Stimulated activated CD4-positive, alpha-beta T cell treated with anti-CD3 and anti-CD28 coated beads, Interleukin-15, amount 100 ng/mL, for 24 hours (primary cell): ENCODE data around the gene SMURF2.
"Not testable (repeated sequence)": the region's sequence is repeated elsewhere in the genome, so short reads cannot be mapped to it uniquely, and the experiment has no call there.

Experiments used
- DNase-seq: peaks from one replicate; pipeline ENCODE4 v3.0.0-alpha.2; 2020

The SMURF2 gene

DNA sequence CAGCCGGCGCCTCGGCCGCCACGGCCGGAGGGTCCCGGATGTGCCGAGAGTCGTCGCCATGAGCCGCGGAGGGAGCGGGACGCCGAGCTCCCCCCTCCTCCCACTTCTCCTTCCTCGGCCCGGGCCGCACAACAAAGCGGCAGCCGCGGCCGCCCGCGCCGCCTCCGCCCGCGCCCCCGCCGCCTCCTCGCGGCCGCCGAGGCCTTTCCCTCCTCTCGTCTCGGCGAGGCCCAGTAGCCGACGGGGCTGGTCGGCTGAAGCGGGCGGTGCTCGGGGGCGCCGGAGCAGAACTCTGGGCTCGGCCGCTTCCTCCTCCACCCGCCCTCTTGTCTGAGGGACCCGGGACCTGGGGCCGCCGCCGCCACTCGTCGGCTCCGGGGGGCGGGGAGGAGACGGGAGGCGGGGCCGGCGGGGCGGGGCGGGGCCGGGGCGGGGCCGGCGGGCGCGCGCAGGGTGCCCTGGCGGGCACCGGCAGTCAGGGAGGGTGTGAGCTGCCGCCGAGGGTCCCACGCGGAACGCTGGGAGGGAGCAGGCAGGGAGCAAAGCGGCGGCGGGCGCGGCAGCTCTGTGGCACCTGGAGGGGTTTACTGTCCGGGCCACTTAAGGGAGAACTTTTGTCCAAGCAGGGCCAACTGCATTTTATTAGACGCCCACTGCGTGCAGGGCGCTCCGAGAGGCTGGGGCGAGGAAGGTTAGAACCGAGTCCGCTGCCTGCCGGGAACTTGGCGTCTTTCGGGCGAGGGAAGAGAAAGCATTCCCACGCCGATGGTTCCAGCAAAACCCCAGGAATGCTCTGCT is at the start of gene SMURF2:
SMURF2 (minus strand) TSS at position 332 of the 798 bp plus-strand sequence. CDS start 427 bp downstream, outside the sequence.
- DNase-seq: peak; percentile 79

DNA sequence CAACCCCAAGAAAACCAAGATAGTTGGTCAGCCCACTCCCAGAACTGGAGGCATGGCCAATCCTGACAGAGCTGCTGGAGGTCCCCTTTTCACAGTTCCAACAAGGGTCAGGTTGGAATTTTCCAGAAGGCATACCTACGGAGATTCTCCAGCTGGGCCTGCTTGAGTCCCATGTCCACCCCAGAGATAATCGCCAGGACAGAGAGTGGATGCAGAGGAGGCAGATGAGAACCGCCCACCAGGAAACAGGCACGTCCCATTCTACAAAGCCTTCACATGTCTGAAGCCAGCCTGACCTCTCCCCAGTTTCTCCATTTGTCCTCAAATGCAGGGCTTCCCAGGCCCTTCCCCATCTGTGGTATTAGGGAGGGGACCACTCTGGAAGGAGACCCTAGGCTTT is 47.4 kb upstream of the SMURF2 start:
- DNase-seq: no peak

DNA sequence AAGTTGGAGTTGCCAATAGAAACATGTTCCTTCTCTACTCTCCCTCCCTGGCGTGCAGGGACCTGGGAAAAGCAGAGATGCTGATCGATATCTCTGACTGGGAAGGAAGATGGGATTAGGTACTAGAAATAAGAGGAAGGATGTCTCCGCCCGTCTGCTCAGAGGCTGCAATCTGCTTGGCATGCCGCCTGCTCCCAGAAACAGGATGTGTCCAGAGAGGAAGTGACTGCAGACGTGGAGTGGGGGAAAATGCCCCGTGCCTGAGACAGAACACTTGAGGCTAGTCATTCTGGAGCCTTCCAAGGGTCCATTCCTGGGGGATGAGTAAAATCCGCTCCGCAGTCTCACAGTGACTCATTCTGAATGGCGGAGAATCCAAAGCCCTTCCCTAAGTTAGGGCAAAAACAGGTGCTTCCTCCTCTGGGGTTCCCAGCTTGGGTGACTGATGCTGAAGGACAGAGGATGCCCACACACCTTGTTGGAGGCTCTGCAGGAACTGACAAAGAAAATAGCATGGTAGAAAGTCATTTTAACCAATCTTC is 45.0 kb upstream of the SMURF2 start:
- DNase-seq: no peak

DNA sequence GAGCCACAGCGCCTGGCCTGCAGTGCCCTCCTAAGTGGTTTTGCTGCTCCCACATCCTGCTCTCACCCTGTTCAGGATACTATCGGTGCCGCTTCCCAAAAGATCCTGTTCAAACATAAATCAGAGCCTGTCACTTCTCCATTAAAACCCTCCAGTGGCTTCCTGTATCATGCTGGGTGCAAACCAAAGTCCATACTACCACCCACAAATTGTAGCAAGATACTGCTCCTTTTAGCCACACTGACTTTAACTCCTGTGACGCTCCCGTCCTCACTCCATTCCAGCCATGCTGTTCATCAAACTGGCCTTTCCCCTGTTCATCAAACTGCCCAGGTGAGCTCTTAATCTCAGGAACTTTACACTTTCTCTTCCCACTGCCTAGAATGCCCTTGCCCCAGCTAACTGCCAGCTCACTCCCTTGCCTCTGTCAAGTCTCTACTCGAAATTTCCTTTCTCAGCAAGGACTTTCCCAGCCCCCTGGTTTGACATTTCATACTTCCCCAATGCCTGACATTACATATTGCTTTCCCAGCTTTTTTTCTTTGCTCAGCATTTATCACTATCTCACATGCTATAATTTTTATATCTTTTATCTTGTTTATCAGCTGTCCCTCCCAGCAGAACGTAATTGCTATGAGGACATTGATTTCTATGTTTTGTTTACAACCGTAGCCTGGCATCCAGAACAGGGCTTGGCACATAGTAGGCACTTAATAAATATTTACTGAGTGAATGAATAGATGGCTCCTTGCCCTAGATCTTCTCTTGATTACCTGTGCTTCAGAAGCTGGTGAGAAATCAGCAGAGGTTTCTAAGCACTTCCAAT is 44.3 kb upstream of the SMURF2 start:
- DNase-seq: no peak

DNA sequence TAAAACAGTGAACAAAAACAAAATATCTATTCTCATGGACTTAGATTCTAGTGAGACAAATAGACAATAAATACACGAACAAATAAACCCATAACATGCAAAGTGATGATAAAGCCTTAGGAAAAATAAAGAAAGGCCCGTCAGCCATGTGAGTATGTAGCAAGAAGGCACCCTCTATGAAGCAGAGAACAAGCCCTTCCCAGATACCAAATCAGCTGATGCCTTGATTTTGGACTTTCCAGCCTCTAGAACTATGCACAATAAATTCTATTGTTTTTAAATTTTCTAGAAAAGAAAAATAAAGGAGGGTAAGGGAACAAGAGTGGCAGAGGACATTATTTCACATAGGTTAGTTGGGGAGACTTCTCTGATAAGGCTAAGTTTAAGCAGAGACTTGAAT is 40.7 kb upstream of the SMURF2 start:
- no peak for DNase-seq

DNA sequence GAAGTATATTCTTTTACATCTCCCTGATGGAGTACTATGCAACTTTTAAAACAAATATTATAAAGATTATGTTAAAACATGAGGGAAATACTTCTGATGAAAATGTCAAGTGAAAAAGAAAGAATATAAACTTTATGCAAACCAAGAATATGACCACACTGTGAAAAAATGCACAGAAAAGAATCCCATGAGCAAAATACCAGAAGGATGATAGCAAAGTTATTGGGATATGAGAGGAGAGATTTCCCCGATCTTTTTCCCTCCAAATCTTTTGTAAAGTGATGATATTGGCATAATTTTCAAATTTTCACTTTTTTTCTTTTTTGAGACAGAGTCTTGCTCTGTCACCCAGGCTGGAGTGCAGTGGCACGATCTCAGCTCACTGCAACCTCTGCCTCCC is 36.6 kb upstream of the SMURF2 start:
- no peak for DNase-seq

DNA sequence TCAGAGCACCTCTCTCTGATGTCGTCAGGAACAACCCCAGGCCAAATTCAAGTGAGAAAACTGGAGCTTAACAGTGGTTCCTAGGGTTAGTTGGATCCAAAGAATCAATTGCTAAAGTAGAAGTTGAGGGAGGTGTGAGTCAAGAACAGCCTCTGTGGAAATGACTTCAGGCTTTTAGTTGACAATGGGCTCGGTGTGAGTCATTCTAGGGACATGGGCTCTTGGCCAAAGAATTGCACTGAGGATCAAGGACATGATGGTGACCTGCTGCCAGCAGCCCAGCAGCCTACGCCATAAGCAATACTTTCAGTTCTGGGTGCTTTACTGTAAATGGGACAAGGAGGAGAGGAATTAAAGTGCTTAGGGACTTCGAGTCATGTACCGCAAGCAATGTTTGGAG is 32.1 kb upstream of the SMURF2 start:
- no peak for DNase-seq

DNA sequence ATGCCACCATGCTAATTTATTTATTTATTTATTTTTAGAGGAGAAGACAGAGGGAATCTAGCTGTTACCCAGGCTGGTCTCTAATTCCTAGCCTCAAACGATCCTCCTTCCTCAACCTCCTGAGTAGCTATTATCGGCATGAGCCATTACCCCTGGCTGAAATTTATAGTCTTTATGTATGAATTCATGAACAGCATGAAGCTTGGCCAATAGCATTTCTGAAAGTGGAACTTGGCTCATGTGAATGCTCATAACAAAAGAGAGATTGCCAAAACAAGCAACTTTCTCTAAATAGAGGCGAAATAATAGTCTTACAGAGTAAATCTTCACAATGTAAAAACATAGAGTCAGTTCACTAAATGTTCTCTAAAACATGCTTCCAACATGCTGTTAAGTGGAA is 30.1 kb upstream of the SMURF2 start:
- no peak for DNase-seq

DNA sequence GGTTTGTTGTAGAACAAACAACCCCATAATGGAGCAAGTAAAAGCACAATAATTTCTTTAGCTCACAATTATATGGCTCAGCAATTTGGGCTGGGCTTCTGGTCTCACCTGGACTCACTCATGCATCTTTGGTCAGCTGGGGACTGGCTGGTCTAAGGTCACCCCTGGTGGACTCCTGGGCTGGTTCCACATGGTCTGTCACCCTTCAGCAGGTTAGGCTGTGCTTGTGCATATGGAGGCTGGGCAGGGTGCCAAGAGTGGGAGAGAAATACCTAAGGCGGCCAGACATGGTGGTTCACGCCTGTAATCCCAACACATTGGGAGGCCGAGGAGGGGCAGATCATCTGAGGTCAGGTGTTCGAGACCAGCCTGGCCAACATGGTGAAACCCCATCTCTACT is 27.0 kb upstream of the SMURF2 start:
- no peak for DNase-seq

DNA sequence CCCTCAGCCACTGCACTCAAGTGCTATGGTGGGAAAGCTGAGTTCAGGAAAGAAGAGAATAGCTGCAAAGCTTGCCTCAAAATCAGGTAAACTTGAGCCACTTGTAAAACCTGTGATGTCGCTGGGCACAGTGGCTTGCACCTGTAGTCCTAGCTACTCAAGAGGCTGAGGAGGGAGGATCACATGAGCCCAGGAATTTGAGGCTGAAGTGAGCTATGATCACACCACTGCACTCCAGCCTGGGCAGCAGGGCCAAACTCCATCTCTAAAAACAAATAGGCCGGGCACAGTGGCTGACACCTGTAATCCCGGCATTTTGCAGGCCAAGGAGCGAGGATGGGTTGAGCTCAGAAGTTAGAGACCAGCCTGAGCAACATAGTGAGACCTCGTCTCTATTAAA is 26.4 kb upstream of the SMURF2 start:
- no peak for DNase-seq

DNA sequence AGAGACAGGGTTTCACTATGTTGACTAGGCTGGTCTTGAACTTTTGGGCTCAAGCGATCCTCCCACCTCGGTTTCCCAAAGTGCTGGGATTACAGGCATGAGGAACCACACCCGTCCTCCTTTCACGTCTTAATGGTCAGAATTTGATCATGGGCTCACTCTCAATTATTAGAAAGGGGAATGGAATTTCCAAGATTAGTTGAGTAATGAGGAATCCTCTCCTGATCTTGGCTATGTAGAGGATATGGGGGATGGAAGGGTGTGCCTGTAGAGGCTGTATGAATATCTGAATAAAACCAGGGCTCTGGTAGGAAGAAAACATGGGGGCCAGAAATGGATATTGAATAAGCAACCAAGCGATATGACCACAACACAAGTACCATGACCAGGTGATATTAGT is 25.9 kb upstream of the SMURF2 start:
- DNase-seq: no peak

DNA sequence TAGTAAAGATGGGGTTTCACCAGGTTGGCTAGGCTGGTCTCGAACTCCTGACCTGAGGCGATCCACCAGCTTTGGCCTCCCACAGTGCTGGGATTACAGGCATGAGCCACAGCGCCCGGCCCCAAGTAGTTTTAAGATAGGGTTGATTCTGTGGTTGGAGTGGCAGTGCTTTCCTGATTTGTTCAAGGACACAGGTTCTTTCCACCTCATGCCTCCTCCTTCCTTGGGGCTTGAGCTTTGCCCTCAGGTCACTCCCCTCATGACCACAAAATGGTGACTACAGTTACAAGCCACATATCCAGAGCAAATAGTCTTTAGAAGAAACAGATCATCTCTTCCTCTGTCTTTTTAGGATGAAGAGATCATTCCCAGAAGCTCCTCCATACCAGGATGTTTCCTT is 25.3 kb upstream of the SMURF2 start:
- no peak for DNase-seq

DNA sequence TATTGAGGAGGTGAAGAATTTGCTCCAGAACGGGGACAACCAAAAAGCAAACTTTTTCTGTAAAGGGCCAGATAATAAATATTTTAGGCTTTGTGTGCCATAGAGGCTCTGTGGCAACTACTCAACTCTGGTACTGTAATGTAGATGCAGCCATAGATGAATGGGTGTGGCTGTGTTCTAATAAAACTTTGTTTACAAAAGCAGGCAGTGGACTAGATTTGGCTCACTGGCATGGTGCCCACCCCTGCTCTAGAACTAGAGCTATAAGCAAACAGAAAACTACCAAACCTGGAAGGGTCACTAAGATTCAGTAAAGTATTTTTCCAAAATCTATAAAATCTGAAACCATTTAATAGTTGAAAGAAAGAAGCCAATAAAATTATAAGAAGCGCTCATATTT is 24.6 kb upstream of the SMURF2 start:
- no peak for DNase-seq

DNA sequence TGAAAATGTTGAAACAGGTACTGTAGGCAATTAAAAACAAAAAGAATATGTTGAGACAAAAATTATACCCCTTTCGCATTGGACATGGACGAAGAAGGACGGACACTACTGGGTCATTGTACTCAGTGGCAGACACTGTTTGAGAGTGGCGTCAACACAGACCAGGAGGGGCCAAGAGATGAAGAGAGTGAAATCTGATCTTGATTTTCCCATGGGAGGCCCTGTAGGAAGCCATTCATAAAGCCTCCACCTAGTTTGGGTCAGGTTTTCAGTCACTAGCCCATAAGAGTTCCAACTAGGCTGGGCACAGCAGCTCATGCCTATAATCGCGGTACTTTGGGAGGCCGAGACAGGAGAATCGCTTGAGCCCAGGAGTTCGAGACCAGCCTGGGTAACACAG is 23.6 kb upstream of the SMURF2 start:
- no peak for DNase-seq

DNA sequence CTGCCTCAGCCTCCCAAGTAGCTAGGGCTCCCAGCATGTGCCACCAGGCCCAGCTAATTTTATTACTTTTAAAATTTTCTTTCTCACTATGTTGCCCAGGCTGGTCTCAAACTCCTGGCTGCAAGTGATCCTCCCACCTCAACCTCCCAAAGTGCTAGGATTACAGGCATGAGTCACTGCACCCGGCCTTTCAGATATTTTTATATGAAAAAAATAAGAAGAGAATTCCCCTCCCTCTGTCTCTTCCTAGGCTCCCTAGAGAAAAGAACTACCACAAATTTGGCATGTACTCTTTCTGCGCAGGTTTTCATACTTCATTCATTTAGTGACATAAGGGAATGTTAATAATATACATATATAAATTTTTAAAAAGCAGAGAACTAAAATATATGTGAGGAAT is 21.7 kb upstream of the SMURF2 start:
- no peak for DNase-seq

DNA sequence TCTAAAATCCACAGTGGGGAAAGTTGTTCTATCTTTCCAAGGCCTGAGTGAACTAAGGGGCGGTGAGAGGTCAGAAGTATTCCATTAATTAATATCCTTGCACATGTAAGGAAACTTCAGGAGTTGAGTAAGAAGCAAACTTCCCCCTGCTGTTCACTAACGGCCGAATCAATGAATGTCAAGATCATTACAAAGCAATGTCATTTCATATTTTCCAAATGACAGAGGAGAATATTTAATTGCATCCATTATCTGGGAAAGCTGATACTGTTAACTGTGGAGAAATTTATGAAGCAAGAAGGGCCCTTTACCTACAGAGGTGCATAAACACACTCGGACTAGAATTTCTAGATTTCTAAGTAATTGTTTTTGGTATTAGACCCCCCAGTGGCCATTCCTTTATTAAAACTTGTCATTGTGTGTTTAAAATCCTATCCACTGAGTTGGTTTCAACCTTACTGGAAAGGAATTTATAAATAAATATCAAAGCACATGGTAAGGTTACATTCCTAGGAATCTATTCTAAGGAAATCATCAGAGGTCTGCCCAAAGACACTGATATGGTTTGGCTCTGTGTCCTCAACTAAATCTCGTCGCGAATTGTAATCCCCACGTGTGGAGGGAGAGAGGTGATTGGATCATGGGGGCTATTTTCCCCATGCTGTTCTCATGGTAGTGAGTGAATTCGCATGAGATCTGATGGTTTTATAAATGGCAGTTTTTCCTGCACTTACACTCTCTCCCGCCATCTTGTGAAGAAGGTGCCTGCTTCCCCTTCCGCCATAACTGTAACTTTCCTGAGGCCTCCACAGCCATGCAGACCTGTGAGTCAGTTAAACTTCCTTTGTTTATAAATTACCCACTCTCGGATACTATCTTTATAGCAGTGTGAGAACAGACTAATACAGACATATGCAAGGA is 20.4 kb upstream of the SMURF2 start:
- no peak for DNase-seq

DNA sequence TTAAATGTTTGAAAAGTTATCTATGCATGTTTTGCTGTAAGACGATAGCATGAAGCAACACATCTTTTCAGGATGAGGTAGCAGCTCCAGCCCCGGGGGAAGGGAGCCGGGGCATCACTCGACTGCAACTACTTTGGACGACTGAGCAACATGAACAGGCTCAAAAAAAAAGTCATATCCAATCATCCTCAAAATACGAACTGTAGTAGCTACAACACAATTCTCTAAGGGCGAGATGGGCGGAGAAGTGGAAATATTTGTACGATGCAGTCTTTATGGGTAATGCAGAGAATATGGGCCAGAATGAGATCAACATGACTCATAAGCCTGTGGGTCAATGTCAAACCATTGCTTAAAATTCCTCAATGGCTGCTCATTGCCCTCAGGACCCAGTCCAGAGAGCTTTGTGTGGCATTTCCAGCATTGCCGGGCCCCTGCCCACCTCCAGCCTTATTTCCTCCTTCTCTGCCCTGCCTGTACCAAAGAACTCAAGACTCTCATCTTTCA is 17.7 kb upstream of the SMURF2 start:
- no peak for DNase-seq

DNA sequence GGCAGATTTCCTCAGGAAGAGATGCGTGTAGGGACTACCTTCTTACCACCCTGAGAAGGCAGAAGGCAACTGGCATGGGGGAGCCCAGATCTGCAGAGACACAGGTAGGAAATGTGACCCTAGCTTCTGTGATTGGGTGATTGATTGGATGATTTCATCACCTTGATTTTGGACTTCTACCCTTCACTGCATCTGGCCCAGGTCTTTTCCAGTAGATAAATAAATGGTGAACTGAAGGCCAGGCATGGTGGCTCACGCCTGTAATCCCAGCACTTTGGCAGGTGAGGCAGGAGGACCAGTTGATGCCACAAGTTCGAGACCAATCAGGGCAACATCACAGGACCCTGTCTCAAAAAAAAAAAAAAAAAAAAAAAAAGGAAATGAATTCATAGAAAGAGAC is 14.7 kb upstream of the SMURF2 start:
- DNase-seq: no peak

DNA sequence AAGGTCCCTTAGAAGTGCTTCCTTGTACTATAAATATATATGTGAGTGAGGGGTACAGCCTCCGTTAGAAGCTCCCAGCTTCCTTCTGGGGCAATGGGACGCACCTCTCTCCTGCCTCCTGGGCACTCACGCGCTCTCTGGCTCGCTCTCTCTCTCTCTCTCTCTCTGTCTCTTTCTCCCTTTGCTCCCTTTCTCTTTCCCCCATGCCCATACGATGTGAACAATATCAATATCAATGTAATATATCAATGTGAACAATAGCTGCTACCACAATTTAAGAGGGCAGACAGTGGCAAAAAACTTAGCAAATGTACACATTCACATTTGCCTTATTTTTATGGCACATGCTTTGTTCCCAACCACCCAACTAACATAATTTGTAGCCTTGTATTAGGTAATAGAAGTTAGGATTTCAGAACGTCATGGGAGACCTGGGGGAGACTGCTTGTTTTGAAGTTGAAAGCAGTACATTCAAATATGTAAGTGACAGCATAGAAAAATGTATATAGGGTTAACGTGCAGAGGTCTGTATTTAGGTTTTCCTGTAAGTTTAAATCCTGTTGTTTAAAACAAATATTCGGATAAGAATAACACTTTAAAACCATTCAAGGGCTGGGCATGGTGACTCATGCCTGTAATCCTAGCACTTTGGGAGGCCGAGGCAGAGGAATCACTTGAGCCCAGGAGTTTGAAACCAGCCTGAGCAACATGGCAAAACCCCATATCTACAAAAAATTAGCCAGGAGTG is 8.9 kb upstream of the SMURF2 start:
- not testable (repeated sequence) for DNase-seq

DNA sequence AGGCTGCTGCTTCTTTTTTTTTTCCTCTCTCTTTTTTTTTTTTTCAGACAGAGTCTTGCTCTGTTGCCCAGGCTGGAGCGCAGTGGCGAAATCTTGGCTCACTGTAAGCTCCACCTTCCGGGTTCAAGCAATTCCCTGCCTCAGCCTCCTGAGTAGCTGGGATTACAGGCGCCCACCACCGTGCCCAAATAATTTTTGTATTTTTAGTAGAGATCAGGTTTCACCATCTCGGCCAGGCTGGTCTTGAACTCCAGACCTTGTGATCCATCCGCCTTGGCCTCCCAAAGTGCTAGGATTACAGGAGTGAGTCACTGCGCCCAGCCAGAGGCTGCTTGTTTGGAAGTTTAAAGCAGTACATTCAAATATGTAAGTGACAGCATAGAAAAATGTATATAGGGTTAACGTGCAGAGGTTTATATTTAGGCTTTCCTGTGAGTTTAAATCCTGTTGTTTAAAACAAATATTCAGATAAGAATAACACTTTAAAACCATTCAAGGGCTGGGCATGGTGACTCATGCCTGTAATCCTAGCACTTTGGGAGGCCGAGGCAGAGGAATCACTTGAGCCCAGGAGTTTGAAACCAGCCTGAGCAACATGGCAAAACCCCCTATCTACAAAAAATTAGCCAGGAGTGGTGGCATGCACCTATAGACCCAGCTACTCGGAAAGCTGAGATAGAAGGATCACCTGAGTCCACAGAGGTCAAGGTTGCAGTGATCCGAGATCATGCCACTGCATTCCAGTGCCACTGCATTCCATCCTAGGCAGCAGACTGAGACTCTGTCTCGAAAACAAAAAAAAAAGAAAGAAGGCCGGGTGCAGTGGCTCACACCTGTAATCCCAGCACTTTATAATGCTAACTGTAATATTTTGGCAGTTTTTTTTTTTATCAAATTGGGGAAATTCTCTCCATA is 6.0 kb upstream of the SMURF2 start:
- not testable (repeated sequence) for DNase-seq
